ENCODE results near the gene FOXD3. TPM values are rescaled to one million over a fixed set of nuclear protein-coding genes. Genes with fewer than 3 reads are reported as not detected.

The FOXD3 gene
- total RNA-seq, 1 donor from 2014 or later, result 1.9 TPM

DNA sequence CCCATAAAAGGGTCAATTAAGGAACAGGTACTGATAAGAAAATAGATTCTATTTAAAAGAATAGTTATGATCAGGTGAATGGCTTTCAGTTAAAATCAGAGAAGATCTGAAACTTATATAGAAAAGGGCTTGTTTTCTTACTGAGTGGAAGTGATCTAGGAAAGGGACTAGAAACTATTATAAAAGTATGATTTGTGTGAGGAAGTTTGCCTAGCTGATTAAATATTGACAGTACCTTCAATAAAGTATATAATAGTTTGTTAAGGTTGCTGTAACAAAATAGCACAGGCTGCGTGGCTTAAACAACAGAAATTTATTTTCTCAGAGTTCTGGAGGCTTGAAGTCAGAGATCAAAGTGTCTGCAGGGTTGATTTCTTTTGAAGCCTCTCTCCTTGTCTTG, 39.7 kb downstream of the FOXD3 start:
- no peak for DNase-seq

DNA sequence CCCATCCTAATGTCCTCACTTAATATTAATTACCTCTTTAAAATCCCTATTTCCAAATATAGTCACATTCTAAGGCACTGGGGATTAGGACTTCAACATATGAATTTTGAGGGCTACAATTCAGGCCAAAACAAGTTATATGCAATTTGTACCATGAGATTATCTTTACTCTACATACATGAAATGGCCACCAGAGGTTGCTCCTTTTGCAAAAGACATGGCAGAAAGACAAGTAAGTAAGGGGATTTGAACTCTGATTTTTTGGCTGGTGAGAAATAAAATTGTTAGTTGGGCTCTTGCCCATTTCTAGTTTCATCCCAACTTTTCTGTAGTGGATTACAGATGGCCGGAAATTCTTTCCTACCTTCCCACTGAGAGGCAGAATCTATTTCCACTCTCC, 40.2 kb downstream of the FOXD3 start:
- DNase-seq, result no peak

DNA sequence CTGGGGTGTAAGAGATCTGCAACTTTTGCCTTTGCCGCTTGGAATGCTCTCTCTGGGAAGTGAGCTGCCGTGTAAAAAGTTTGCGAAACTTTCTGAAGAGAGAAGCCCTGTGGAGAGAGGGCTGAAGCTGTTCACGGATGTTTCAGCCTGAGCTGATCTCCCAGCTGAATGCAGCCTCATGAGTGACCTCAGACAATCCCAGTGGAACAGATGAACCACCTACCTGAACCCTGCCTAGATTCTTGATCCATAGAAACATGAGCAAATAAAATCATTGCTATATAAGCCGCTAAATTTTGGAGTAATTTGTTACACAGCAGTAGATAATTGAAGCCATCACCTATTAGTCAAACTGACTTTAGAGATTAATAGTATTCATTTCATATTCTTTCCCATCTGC, 40.6 kb downstream of the FOXD3 start:
- DNase-seq, result no peak

DNA sequence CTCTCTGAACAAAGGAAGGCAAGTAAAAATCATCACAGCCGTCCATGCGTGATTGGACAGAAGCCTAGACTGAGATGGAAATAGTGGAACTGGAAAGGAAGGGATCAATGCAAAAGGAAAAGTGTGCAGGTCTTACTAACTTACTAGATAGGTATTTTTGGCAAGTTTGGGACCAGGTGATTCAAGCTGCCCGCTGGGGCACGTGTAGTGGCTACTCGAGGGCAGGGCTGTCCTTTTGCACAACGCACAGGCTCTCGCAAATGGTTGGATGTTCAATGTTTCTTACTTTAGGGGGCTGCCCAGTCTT, 44.5 kb downstream of the FOXD3 start:
- DNase-seq, result no peak

DNA sequence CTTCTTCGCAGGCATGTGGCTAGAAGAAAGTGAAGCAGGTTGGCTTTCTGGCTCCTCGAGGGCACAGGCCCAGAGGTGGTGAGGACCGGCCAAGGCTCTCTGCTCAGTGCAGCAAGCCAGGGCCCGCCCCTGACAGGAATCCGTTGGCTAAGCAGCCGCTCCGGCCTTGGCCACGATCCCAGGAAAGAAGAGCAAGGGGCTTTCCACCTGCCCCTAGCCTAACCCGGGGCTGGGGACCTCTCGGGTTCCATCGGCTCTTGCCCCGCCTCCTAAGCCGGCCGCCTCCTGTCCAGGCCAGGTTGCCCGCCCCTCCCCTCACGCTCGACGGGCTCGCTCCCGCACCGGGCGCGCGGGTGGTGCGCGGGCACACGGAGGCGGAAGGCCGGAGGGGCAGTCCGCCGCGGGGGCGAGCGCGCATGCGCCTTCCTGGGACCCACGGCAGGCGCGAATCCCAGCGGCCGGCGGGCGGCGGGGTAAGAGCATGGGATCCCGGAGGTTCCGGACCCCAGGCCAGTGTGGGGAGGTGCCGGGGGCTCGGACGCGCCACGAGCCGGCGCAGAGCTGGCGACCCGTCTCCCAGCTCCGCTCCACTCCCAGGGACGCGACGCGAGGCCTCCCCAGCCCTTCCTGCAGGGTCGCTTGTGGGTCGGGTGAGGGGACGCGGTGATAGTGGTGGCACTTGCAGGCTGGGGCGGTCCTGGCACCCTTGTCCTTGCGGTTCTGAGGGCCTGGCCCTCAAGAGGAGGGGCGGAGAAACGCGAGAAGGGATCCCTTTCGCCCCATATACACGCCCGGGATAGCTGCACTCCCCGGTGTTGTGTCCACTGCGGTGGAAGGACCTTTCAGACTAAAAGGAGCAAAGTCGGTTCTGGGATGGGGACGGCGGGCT, 45.1 kb downstream of the FOXD3 start, which contains the start of gene ALG6:
ALG6 (plus strand) TSS at position 413 of the 889 bp plus-strand sequence. CDS start 3,351 bp downstream, outside the sequence.
- peak; percentile 83 for DNase-seq

- no peak for DNase-seq
Measured at GRCh38 chr1:63368131-63368530, 45.8 kb downstream of the FOXD3 start.

Small RNAs within 50 kb of the gene (small RNA-seq; reads per million reads assigned to genes)
- gene MIR6068 (ENCODE audit: low replicate concordance) (not detected), gene RF00019 (ENCODE audit: low replicate concordance) (not detected)

Other genes starting within 250 kb of the FOXD3 start
- gene ALG6, start 45.1 kb downstream of the FOXD3 start, total RNA-seq, result 32.7 TPM
- 31.5 TPM for gene ITGB3BP, start 200.7 kb downstream of the FOXD3 start, total RNA-seq
- gene EFCAB7, start 201.0 kb downstream of the FOXD3 start, total RNA-seq, result 13.5 TPM